ENCODE measurements around the gene TUBB. TPM values are rescaled to one million over a fixed set of nuclear protein-coding genes. Genes with fewer than 3 reads are reported as not detected.
A peak's percentile ranks its signal among the peaks of the same experiment; 100 is the strongest.

Gene TUBB
- total and polyA plus RNA-seq, 9 of the 15 experiments (the other 6 are each of a cell fraction or from before 2014, with no cell fraction given), result 971 to 2,870 (median 1,478) TPM

DNA sequence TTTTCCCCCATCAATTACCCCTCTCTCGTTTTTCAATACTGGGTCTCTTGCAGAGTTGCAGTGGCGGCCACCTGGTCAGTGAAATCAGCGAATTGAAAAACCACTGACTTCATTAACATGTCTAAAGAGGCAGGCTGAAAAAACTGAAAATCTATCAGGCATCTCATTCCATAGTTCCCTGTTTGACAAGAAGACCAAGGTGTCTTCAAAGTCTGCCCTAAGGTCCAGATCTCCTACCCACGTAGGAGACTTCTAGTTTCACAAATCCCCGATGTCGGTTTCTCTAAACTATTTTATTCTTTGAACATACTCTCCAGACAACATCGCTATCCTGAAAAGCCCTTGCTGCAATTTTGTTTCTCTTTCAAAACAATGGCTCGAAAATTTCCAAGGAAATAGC is 796 bp upstream of the TUBB start (continued):
- TF ChIP-seq, protein P1, sequence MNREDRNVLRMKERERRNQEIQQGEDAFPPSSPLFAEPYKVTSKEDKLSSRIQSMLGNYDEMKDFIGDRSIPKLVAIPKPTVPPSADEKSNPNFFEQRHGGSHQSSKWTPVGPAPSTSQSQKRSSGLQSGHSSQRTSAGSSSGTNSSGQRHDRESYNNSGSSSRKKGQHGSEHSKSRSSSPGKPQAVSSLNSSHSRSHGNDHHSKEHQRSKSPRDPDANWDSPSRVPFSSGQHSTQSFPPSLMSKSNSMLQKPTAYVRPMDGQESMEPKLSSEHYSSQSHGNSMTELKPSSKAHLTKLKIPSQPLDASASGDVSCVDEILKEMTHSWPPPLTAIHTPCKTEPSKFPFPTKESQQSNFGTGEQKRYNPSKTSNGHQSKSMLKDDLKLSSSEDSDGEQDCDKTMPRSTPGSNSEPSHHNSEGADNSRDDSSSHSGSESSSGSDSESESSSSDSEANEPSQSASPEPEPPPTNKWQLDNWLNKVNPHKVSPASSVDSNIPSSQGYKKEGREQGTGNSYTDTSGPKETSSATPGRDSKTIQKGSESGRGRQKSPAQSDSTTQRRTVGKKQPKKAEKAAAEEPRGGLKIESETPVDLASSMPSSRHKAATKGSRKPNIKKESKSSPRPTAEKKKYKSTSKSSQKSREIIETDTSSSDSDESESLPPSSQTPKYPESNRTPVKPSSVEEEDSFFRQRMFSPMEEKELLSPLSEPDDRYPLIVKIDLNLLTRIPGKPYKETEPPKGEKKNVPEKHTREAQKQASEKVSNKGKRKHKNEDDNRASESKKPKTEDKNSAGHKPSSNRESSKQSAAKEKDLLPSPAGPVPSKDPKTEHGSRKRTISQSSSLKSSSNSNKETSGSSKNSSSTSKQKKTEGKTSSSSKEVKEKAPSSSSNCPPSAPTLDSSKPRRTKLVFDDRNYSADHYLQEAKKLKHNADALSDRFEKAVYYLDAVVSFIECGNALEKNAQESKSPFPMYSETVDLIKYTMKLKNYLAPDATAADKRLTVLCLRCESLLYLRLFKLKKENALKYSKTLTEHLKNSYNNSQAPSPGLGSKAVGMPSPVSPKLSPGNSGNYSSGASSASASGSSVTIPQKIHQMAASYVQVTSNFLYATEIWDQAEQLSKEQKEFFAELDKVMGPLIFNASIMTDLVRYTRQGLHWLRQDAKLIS (CRISPR knock-in tag; IDR thresholded peaks at IDR 0.05), result 0 out of 2 replicates have a peak, but pooled peaks have one; percentile 7
- TF ChIP-seq ZNF217 (CRISPR knock-in tag; IDR thresholded peaks at IDR 0.05), result no peak
- peak; percentile 9 for TF ChIP-seq RBBP5 (IDR thresholded peaks at IDR 0.05; ENCODE audit: borderline replicate concordance, insufficient read depth, low read length, poor library complexity, severe bottlenecking)
- TF ChIP-seq, protein P2, sequence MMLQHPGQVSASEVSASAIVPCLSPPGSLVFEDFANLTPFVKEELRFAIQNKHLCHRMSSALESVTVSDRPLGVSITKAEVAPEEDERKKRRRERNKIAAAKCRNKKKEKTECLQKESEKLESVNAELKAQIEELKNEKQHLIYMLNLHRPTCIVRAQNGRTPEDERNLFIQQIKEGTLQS (IDR thresholded peaks at IDR 0.05), result 0 out of 2 replicates have a peak, but pooled peaks have one; percentile 3
- TF ChIP-seq, protein P2 (CRISPR knock-in tag; conservative IDR thresholded peaks at IDR 0.05), result no peak
- no peak for TF ChIP-seq FOXA1 (IDR thresholded peaks at IDR 0.05; ENCODE audit: borderline replicate concordance)
- TF ChIP-seq MTA3 (IDR thresholded peaks at IDR 0.05; ENCODE audit: borderline replicate concordance), result no peak
- TF ChIP-seq ZNF121 (CRISPR knock-in tag; conservative IDR thresholded peaks at IDR 0.05), result no peak
- 0 out of 2 replicates have a peak, but pooled peaks have one; percentile 18 for TF ChIP-seq NFRKB (IDR thresholded peaks at IDR 0.05; ENCODE audit: low read depth)
- TF ChIP-seq EZH2 (IDR thresholded peaks at IDR 0.05; ENCODE audit: borderline replicate concordance, low read depth, low read length), result no peak
- TF ChIP-seq RBM25 (IDR thresholded peaks at IDR 0.05; ENCODE audit: low read depth, low read length, severe bottlenecking), result no peak
- TF ChIP-seq ZNF699 (CRISPR knock-in tag; IDR thresholded peaks at IDR 0.05; ENCODE audit: insufficient replicate concordance), result no peak
- TF ChIP-seq, protein P3, sequence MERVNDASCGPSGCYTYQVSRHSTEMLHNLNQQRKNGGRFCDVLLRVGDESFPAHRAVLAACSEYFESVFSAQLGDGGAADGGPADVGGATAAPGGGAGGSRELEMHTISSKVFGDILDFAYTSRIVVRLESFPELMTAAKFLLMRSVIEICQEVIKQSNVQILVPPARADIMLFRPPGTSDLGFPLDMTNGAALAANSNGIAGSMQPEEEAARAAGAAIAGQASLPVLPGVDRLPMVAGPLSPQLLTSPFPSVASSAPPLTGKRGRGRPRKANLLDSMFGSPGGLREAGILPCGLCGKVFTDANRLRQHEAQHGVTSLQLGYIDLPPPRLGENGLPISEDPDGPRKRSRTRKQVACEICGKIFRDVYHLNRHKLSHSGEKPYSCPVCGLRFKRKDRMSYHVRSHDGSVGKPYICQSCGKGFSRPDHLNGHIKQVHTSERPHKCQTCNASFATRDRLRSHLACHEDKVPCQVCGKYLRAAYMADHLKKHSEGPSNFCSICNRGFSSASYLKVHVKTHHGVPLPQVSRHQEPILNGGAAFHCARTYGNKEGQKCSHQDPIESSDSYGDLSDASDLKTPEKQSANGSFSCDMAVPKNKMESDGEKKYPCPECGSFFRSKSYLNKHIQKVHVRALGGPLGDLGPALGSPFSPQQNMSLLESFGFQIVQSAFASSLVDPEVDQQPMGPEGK (CRISPR knock-in tag; IDR thresholded peaks at IDR 0.05; ENCODE audit: borderline replicate concordance), result no peak
- TF ChIP-seq GTF2A2 (tag; IDR thresholded peaks at IDR 0.05), result no peak
- TF ChIP-seq ZFP1 (CRISPR knock-in tag; IDR thresholded peaks at IDR 0.05), result no peak
- TF ChIP-seq, protein P4, sequence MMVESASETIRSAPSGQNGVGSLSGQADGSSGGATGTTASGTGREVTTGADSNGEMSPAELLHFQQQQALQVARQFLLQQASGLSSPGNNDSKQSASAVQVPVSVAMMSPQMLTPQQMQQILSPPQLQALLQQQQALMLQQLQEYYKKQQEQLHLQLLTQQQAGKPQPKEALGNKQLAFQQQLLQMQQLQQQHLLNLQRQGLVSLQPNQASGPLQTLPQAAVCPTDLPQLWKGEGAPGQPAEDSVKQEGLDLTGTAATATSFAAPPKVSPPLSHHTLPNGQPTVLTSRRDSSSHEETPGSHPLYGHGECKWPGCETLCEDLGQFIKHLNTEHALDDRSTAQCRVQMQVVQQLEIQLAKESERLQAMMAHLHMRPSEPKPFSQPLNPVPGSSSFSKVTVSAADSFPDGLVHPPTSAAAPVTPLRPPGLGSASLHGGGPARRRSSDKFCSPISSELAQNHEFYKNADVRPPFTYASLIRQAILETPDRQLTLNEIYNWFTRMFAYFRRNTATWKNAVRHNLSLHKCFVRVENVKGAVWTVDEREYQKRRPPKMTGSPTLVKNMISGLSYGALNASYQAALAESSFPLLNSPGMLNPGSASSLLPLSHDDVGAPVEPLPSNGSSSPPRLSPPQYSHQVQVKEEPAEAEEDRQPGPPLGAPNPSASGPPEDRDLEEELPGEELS (CRISPR knock-in tag; IDR thresholded peaks at IDR 0.05; ENCODE audit: borderline replicate concordance), result no peak
- 0 out of 2 replicates have a peak, but pooled peaks have one; percentile 8 for TF ChIP-seq SIN3B (IDR thresholded peaks at IDR 0.05; ENCODE audit: low read depth)
- no peak for TF ChIP-seq PURB (CRISPR knock-in tag; IDR thresholded peaks at IDR 0.05; ENCODE audit: low read depth)
- TF ChIP-seq LARP7 (IDR thresholded peaks at IDR 0.05), result no peak
- TF ChIP-seq ZNF584 (CRISPR knock-in tag; IDR thresholded peaks at IDR 0.05; ENCODE audit: low read depth), result no peak

All from K562 (cell line).